ENCODE measurements around the gene TYK2. TPM values are rescaled to one million over a fixed set of nuclear protein-coding genes. Genes with fewer than 3 reads are reported as not detected.

The TYK2 gene
- total and polyA plus RNA-seq, 4 donors = 47.9 to 63.1 (median 59.6) TPM

DNA sequence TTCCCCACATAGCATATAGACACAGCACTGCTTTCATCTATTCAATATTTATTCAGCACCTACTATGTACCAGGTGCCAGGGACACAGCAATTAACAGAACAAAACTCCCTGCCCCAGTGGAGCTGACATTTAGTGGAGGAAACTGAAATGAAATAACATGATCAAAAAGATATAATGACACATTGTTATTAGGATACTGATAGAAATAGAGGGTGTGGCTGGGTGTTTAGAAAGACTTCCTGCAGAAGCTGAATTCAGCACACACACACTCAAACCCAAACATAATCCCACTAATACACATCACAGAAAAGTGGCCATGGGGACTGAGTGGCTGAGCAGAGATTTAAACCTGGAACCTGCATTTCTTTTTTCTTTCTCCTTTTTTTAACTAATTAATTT lies 26.7 kb upstream of the TYK2 start:
- DNase-seq (ENCODE audit: low spot score) = no peak
- H3K27ac ChIP-seq (ENCODE audit: low read depth in 1 of 2, low read length in 2 of 2) = no peak overlapping the region
- TF ChIP-seq GABPA (IDR thresholded peaks at IDR 0.05 in 1 of 2, conservative IDR thresholded peaks at IDR 0.05 in 1 of 2) (no peak), HNF4A (conservative IDR thresholded peaks at IDR 0.05) (no peak), FOXA1 (IDR thresholded peaks at IDR 0.05) (no peak), NR2F2 (IDR thresholded peaks at IDR 0.05) (no peak), YY1 (IDR thresholded peaks at IDR 0.05) (no peak), FOXA2 (IDR thresholded peaks at IDR 0.05) (no peak), EGR1 (IDR thresholded peaks at IDR 0.05; ENCODE audit: low read depth in 2 of 2) (no peak), SP1 (IDR thresholded peaks at IDR 0.05) (no peak)
- TF ChIP-seq, protein P1, sequence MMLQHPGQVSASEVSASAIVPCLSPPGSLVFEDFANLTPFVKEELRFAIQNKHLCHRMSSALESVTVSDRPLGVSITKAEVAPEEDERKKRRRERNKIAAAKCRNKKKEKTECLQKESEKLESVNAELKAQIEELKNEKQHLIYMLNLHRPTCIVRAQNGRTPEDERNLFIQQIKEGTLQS (IDR thresholded peaks at IDR 0.05) = no peak
- TF ChIP-seq, protein P2, sequence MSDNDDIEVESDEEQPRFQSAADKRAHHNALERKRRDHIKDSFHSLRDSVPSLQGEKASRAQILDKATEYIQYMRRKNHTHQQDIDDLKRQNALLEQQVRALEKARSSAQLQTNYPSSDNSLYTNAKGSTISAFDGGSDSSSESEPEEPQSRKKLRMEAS (IDR thresholded peaks at IDR 0.05) = no peak
- TF ChIP-seq, protein P3, sequence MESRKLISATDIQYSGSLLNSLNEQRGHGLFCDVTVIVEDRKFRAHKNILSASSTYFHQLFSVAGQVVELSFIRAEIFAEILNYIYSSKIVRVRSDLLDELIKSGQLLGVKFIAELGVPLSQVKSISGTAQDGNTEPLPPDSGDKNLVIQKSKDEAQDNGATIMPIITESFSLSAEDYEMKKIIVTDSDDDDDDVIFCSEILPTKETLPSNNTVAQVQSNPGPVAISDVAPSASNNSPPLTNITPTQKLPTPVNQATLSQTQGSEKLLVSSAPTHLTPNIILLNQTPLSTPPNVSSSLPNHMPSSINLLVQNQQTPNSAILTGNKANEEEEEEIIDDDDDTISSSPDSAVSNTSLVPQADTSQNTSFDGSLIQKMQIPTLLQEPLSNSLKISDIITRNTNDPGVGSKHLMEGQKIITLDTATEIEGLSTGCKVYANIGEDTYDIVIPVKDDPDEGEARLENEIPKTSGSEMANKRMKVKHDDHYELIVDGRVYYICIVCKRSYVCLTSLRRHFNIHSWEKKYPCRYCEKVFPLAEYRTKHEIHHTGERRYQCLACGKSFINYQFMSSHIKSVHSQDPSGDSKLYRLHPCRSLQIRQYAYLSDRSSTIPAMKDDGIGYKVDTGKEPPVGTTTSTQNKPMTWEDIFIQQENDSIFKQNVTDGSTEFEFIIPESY (IDR thresholded peaks at IDR 0.05) = no peak

DNA sequence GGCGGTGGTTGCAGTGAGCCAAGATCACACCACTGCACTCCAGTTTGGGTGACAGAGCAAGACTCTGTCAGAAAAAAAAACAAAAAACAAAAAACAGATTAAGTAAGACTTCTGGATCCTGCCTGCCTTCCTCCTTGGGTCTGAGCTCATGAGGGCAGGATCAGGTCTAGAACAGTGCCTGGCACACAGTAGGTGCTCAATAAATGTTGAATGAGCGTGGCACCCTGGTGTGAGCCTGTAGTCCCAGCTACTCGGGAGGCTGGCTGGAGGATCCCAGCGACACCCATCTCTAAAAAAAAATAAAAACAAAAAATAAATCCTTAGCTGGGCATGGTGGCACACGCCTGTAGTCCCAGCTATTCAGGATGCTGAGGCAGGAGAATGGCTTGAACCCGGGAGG lies 25.8 kb upstream of the TYK2 start:
- DNase-seq (ENCODE audit: low spot score) = no peak
- Histone ChIP-seq H3K4me3 (ENCODE audit: low read depth in 1 of 3, low read length in 3 of 3) (no peak overlapping the region), H3K27ac (ENCODE audit: low read depth in 1 of 2, low read length in 2 of 2) (no peak overlapping the region), H3K4me1 (ENCODE audit: control insufficient read depth in 4 of 4, insufficient read depth in 4 of 4, low read length in 3 of 4) (peaks cover 4 to 29% (median 22%) of the 10 kb centered on the region in 4 donors), H3K9ac (ENCODE audit: low read depth in 1 of 2, low read length in 2 of 2) (no peak overlapping the region), H3K27me3 (ENCODE audit: control insufficient read depth in 4 of 4, insufficient read depth in 4 of 4, low read length in 3 of 4) (no peaks in the 10 kb centered on the region), H3K36me3 (ENCODE audit: control insufficient read depth in 4 of 4, insufficient read depth in 3 of 4, low read depth in 1 of 4, low read length in 3 of 4) (no peaks in the 10 kb centered on the region), H3K9me3 (ENCODE audit: control insufficient read depth in 4 of 4, low read length in 3 of 4) (no peaks in the 10 kb centered on the region)
- TF ChIP-seq, protein P1 (IDR thresholded peaks at IDR 0.05) = no peak
- no peak for TF ChIP-seq FOXA1 (IDR thresholded peaks at IDR 0.05)
- no peak for TF ChIP-seq HNF4G (IDR thresholded peaks at IDR 0.05)
- no peak for TF ChIP-seq FOXA2 (IDR thresholded peaks at IDR 0.05)
- TF ChIP-seq, protein P2 (IDR thresholded peaks at IDR 0.05) = no peak
- TF ChIP-seq, protein P4, sequence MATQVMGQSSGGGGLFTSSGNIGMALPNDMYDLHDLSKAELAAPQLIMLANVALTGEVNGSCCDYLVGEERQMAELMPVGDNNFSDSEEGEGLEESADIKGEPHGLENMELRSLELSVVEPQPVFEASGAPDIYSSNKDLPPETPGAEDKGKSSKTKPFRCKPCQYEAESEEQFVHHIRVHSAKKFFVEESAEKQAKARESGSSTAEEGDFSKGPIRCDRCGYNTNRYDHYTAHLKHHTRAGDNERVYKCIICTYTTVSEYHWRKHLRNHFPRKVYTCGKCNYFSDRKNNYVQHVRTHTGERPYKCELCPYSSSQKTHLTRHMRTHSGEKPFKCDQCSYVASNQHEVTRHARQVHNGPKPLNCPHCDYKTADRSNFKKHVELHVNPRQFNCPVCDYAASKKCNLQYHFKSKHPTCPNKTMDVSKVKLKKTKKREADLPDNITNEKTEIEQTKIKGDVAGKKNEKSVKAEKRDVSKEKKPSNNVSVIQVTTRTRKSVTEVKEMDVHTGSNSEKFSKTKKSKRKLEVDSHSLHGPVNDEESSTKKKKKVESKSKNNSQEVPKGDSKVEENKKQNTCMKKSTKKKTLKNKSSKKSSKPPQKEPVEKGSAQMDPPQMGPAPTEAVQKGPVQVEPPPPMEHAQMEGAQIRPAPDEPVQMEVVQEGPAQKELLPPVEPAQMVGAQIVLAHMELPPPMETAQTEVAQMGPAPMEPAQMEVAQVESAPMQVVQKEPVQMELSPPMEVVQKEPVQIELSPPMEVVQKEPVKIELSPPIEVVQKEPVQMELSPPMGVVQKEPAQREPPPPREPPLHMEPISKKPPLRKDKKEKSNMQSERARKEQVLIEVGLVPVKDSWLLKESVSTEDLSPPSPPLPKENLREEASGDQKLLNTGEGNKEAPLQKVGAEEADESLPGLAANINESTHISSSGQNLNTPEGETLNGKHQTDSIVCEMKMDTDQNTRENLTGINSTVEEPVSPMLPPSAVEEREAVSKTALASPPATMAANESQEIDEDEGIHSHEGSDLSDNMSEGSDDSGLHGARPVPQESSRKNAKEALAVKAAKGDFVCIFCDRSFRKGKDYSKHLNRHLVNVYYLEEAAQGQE (IDR thresholded peaks at IDR 0.05) = no peak
- TF ChIP-seq GABPA (IDR thresholded peaks at IDR 0.05 in 1 of 2, conservative IDR thresholded peaks at IDR 0.05 in 1 of 2) = no peak
- TF ChIP-seq JUND (IDR thresholded peaks at IDR 0.05) = no peak
- TF ChIP-seq, protein P5, sequence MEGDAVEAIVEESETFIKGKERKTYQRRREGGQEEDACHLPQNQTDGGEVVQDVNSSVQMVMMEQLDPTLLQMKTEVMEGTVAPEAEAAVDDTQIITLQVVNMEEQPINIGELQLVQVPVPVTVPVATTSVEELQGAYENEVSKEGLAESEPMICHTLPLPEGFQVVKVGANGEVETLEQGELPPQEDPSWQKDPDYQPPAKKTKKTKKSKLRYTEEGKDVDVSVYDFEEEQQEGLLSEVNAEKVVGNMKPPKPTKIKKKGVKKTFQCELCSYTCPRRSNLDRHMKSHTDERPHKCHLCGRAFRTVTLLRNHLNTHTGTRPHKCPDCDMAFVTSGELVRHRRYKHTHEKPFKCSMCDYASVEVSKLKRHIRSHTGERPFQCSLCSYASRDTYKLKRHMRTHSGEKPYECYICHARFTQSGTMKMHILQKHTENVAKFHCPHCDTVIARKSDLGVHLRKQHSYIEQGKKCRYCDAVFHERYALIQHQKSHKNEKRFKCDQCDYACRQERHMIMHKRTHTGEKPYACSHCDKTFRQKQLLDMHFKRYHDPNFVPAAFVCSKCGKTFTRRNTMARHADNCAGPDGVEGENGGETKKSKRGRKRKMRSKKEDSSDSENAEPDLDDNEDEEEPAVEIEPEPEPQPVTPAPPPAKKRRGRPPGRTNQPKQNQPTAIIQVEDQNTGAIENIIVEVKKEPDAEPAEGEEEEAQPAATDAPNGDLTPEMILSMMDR (IDR thresholded peaks at IDR 0.05; ENCODE audit: low read depth, low read length, missing input control) = no peak
- no peak for TF ChIP-seq RXRA (IDR thresholded peaks at IDR 0.05)
- TF ChIP-seq SP1 (IDR thresholded peaks at IDR 0.05) = no peak
- no peak for TF ChIP-seq EGR1 (IDR thresholded peaks at IDR 0.05; ENCODE audit: low read depth in 2 of 2)
- TF ChIP-seq TAF1 (conservative IDR thresholded peaks at IDR 0.05) = no peak
- no peak for TF ChIP-seq HNF4A (conservative IDR thresholded peaks at IDR 0.05)
- no peak for TF ChIP-seq NR2F2 (IDR thresholded peaks at IDR 0.05)
- TF ChIP-seq, protein P3 (IDR thresholded peaks at IDR 0.05) = no peak
- no peak for TF ChIP-seq YY1 (IDR thresholded peaks at IDR 0.05)
- TF ChIP-seq RAD21 (IDR thresholded peaks at IDR 0.05) = no peak
- 73% methylated on average over 6 of the region's 6 CpGs for WGBS

More for the DNA sequence above, 26.7 kb upstream of the TYK2 start:
- Histone ChIP-seq H3K4me3 (ENCODE audit: low read depth in 1 of 3, low read length in 3 of 3) (no peak overlapping the region), H3K4me1 (ENCODE audit: control insufficient read depth in 4 of 4, insufficient read depth in 4 of 4, low read length in 3 of 4) (peaks cover 2 to 21% (median 15%) of the 10 kb centered on the region in 4 donors), H3K27me3 (ENCODE audit: control insufficient read depth in 4 of 4, insufficient read depth in 4 of 4, low read length in 3 of 4) (no peaks in the 10 kb centered on the region), H3K36me3 (ENCODE audit: control insufficient read depth in 4 of 4, insufficient read depth in 3 of 4, low read depth in 1 of 4, low read length in 3 of 4) (no peaks in the 10 kb centered on the region), H3K9me3 (ENCODE audit: control insufficient read depth in 4 of 4, low read length in 3 of 4) (no peaks in the 10 kb centered on the region), H3K9ac (ENCODE audit: low read depth in 1 of 2, low read length in 2 of 2) (no peak overlapping the region)

All from liver (tissue), 9 donors.